ENCODE results near the gene CSNK1G2. TPM values are rescaled to one million over a fixed set of nuclear protein-coding genes. Genes with fewer than 3 reads are reported as not detected.

CSNK1G2 gene
- total RNA-seq, 1 donor from 2014 or later: 24.5 TPM

GRCh38 chr19:1979017-1979416 lies 38.0 kb downstream of the CSNK1G2 start:
- Histone ChIP-seq H3K27ac (replicated peaks) (no peak overlapping the region), H3K36me3 (peaks cover 60% of the 10 kb centered on the region), H3K4me3 (no peak overlapping the region), H3K9me3 (replicated peaks) (no peaks in the 10 kb centered on the region), H3K27me3 (ENCODE audit: low read depth) (no peaks in the 10 kb centered on the region), H3K4me1 (no peaks in the 10 kb centered on the region)
- DNase-seq: no peak
- TF ChIP-seq, protein P1, sequence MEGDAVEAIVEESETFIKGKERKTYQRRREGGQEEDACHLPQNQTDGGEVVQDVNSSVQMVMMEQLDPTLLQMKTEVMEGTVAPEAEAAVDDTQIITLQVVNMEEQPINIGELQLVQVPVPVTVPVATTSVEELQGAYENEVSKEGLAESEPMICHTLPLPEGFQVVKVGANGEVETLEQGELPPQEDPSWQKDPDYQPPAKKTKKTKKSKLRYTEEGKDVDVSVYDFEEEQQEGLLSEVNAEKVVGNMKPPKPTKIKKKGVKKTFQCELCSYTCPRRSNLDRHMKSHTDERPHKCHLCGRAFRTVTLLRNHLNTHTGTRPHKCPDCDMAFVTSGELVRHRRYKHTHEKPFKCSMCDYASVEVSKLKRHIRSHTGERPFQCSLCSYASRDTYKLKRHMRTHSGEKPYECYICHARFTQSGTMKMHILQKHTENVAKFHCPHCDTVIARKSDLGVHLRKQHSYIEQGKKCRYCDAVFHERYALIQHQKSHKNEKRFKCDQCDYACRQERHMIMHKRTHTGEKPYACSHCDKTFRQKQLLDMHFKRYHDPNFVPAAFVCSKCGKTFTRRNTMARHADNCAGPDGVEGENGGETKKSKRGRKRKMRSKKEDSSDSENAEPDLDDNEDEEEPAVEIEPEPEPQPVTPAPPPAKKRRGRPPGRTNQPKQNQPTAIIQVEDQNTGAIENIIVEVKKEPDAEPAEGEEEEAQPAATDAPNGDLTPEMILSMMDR (IDR thresholded peaks at IDR 0.05; ENCODE audit: borderline replicate concordance): no peak
- intact Hi-C loops (cut with micrococcal nuclease): no loop called here

GRCh38 chr19:1979642-1980041 lies 38.7 kb downstream of the CSNK1G2 start:
- DNase-seq: no peak
- H3K4me1 ChIP-seq: no peaks in the 10 kb centered on the region
- no peaks in the 10 kb centered on the region for H3K9me3 ChIP-seq (replicated peaks)
- no peaks in the 10 kb centered on the region for H3K27me3 ChIP-seq (ENCODE audit: low read depth)
- TF ChIP-seq, protein P1 (IDR thresholded peaks at IDR 0.05; ENCODE audit: borderline replicate concordance): no peak
- H3K27ac ChIP-seq (replicated peaks): no peak overlapping the region
- H3K36me3 ChIP-seq: peaks cover 66% of the 10 kb centered on the region
- H3K4me3 ChIP-seq: no peak overlapping the region
- intact Hi-C loops (cut with micrococcal nuclease): no loop called here

GRCh38 chr19:1980091-1980808 lies 39.3 kb downstream of the CSNK1G2 start:
- Histone ChIP-seq H3K36me3 (peaks cover 68% of the 10 kb centered on the region), H3K27me3 (ENCODE audit: low read depth) (no peaks in the 10 kb centered on the region), H3K9me3 (replicated peaks) (no peaks in the 10 kb centered on the region), H3K4me1 (no peaks in the 10 kb centered on the region), H3K27ac (replicated peaks) (no peak overlapping the region), H3K4me3 (no peak overlapping the region)
- intact Hi-C loops (cut with micrococcal nuclease): no loop called here
- TF ChIP-seq, protein P1 (IDR thresholded peaks at IDR 0.05; ENCODE audit: borderline replicate concordance): no peak
- DNase-seq: no peak

DNA sequence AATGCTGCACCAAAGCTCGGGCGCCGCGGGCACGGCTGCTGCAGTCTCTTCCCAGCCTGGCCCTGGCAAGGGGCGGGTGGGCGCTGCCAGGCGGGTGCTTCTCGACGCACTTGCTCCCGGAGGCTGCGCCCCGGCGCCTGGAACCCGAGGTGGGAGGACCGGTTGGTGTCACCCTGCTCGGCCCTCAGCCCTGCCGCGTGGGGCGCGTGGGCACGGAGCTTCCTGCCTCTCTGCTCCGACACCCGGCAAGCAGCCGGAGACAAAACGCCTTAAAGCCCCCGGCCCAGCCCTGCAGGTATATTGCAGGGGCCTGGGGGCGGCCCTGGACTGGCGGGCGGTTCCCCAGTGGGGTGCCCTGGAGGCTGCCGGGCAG lies 39.8 kb downstream of the CSNK1G2 start:
- H3K36me3 ChIP-seq: peaks cover 69% of the 10 kb centered on the region
- H3K9me3 ChIP-seq (replicated peaks): no peaks in the 10 kb centered on the region
- intact Hi-C loops (cut with micrococcal nuclease): no loop called here
- H3K27me3 ChIP-seq (ENCODE audit: low read depth): no peaks in the 10 kb centered on the region
- TF ChIP-seq, protein P1 (IDR thresholded peaks at IDR 0.05; ENCODE audit: borderline replicate concordance): no peak
- H3K4me3 ChIP-seq: no peak overlapping the region
- no peak for DNase-seq
- no peak overlapping the region for H3K27ac ChIP-seq (replicated peaks)
- H3K4me1 ChIP-seq: no peaks in the 10 kb centered on the region

GRCh38 chr19:1981253-1981652 lies 40.3 kb downstream of the CSNK1G2 start:
- H3K27me3 ChIP-seq (ENCODE audit: low read depth): no peaks in the 10 kb centered on the region
- no peak overlapping the region for H3K4me3 ChIP-seq
- H3K9me3 ChIP-seq (replicated peaks): no peaks in the 10 kb centered on the region
- no peak for DNase-seq
- H3K4me1 ChIP-seq: no peaks in the 10 kb centered on the region
- peaks cover 74% of the 10 kb centered on the region for H3K36me3 ChIP-seq
- TF ChIP-seq, protein P1 (IDR thresholded peaks at IDR 0.05; ENCODE audit: borderline replicate concordance): no peak
- H3K27ac ChIP-seq (replicated peaks): no peak overlapping the region
- intact Hi-C loops (cut with micrococcal nuclease): no loop called here
